ENCODE data around the gene DNAJB6.

The DNAJB6 gene

DNA sequence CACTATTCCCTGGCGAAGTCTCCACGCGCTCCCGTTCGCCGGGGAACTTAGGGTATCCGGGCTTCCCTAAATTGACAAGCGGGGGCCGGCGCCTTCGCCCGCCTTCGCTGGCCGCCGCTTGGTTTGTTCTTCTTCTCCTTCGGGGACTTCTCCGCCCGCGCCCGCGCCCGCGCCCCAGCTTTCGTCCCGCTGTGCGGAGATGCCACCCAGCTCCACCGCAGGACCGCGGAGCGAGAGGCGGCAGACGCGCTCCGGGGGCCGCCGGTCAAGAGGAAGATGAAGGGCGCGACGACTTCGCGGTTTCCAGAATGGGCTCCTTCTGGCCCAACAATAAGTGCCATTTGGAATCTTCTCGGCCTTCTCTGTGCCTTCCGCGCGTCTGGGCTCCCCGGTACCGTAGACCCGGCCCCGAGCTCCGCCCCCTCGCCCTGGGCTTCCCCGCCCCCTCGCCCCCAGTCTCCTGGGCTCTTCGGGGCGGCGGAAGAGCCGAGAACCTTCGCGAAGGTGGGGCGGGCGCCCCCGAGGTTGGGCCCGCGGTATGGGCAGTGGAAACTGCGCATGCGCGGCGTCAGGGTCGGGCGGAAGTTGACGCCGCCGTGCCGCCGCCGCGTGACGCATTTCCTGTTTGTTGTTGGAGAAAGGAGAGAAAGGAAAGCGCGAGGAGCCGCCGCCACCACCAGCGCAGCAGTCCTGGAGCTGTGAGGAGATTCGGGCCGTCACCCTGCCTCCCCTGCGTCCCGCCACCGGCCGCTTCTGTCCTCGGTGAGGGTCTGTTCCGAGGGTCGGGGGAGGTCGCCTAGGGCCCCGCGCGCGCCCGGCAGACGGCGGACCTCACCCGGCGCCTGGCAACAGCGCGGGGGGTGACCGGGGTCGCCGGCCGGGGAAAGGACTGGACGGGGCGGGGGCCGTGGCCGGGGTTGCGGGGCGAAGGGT lies at the start of gene DNAJB6:
Gene DNAJB6 (plus strand): TSS at position 622 of the 933 bp plus-strand sequence. CDS start 21,569 bp downstream, outside the sequence.
- DNase-seq (ENCODE audit: low spot score) = peak; percentile 92

GRCh38 chr7:157291404-157292080 lies 45.3 kb upstream of the DNAJB6 start:
- no peak for DNase-seq (ENCODE audit: low spot score)

GRCh38 chr7:157292258-157292657 lies 44.5 kb upstream of the DNAJB6 start:
- DNase-seq (ENCODE audit: low spot score) = no peak

- DNase-seq (ENCODE audit: low spot score) = no peak
Observed at GRCh38 chr7:157292770-157293412, 43.9 kb upstream of the DNAJB6 start.

GRCh38 chr7:157293413-157293788 lies 43.4 kb upstream of the DNAJB6 start:
- no peak for DNase-seq (ENCODE audit: low spot score)

GRCh38 chr7:157294773-157295172 lies 42.0 kb upstream of the DNAJB6 start:
- no peak for DNase-seq (ENCODE audit: low spot score)

GRCh38 chr7:157295338-157295737 lies 41.5 kb upstream of the DNAJB6 start:
- no peak for DNase-seq (ENCODE audit: low spot score)

GRCh38 chr7:157297185-157297584 lies 39.6 kb upstream of the DNAJB6 start:
- no peak for DNase-seq (ENCODE audit: low spot score)

GRCh38 chr7:157299317-157299612 lies 37.5 kb upstream of the DNAJB6 start:
- DNase-seq (ENCODE audit: low spot score) = no peak

DNA sequence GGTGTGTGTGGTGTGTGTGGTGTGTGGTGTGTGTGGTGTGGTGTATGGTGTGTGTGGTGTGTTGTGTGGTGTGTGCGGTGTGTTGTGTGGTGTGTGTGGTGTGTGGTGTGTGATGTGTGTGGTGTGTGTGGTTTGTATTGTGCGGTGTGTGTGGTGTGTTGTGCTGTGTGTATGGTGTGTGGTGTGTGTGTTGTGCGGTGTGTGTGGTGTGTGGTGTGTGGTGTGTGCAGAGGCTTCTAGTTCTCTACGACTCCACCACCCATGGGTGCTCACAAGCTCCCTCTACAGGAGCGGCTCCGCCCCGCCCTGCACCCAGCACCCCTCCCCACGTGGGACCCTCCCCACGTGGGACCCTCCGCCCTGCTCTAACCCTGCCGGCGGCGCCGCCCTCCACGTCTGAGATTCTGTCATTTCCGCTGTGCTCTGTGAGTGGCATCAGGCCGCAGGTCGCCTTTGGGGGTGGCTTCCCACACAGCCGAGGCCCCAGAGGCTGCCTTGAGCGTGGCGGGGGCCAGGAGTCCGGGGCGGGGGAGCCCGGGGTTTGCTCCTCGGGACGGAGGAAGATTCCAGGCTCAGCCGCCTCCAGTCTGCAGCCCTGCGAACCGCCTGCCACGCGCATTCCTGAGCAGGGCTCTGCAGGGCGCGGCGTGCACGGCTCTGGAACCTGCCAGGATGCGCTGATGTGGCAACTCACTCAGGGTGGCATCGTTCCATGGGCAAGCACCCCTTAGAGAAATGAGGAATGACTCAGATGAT lies 37.0 kb upstream of the DNAJB6 start:
- no peak for DNase-seq (ENCODE audit: low spot score)

DNA sequence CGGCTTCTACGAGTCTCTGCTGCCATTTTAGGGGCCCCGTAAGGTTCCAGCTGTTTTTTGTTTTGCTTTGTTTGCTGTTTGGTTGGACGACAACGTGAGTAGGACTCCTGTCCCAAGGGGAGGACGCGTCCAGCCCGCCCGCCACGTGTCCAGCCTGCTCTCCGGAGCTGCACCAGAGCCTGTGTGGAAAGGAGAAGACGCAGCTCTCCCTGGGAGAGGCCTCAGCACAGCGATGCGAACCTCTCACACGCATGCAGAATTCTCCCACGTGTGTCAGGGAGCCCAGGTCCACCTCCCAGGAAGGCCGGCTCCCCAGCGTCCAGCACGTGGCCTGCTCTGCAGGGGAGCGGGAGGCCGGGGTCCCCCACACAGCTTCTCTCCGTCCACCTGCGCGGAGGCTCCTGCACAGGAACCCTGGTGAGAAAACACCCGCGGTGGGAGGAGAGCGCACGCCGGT lies 36.4 kb upstream of the DNAJB6 start:
- DNase-seq (ENCODE audit: low spot score) = no peak

GRCh38 chr7:157301610-157302120 lies 35.1 kb upstream of the DNAJB6 start:
- no peak for DNase-seq (ENCODE audit: low spot score)

GRCh38 chr7:157306846-157307838 lies 29.7 kb upstream of the DNAJB6 start:
- DNase-seq (ENCODE audit: low spot score) = no peak

DNA sequence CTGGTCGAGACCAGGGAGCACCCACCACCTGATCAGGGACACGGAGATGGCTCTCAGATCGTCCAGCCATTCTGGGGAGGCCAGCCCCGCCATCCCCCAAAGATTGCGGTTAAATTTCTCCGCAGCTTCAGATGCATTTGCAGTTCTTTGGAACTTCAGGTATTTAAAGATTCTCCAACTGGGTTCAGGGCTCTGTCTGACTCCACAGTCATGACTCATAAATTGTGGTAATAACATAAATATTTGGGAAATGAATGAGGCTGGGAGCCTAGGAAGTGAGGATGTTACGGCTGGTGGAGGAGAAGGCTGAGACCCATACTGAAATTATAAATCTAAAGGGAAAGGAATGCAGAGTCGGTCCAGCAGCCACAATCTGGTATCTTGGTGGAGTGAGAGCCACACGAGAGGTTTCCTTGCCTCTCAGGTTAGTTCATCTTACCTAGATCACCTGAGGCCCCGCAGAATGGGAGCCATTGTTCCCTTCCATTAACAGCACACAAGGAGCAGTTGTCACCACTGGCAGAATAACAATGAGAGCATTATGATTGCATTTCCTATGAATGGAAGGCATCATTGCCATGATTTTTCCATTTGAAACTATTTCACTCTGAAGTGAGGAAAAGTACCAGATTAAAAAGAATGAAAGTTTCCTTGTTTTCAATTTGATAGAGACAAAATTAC lies 26.7 kb upstream of the DNAJB6 start:
- DNase-seq (ENCODE audit: low spot score) = peak; percentile 65

DNA sequence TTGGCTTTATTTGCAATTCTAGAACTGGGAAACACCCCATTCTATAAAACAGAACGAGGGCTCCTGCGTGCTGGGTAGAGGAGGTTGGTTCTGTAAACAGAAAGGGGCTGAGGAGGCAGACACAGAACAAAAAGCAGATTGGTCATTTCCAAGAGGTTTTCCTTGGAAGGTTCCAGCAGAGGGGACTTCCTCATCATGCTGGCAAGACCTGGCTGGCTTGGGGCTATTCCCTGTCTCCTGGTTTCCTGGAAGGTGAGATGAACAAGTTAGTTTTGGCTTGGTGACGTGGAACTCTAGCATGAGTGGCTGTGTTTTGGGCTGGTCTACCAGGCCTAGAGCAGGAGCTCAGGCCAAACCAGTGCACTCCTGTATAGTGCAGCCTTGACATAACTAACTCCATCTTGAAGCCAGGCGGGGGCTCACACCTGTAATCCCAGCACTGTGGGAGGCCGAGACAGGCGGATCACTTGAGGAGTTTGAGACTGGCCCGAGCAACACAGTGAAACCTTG lies 26.1 kb upstream of the DNAJB6 start:
- no peak for DNase-seq (ENCODE audit: low spot score)

DNA sequence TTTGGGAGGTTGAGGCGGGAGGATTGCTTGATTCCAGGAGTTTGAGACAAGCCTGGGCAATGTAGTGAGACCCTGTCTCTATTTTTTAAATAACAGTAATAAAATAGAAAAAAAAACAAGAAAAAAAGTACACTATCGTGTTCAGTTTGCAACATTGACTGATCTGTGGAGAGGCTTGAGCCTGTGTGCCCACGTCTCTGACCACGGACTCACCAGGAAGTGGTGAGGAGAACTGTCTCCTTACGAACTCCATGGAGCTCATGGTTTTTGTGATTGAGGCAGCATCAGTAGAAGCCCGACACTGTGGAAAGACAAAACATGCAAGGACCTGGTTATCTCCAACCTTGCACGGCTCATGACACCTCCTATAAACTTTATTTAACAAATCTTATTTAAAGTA lies 23.9 kb upstream of the DNAJB6 start:
- DNase-seq (ENCODE audit: low spot score) = no peak

DNA sequence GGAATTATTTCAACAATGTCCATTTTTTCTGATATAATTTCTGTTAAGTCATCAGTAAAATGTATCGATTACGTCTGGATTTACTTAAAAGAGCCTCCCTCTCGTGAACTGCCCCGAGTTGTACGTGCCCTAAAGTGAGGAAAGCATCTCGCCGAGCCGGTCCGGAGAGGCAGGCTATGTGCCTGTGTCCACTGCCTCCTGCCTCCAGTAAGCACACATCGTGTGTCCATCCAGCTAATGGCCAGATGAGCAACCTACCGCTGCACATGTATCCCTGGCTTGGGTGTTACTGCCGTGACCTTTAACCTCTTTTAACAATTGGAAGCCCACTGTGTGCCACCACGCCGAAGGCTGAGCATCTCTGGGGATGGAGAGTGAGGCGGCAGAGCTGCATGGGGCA lies 23.2 kb upstream of the DNAJB6 start:
- no peak for DNase-seq (ENCODE audit: low spot score)

DNA sequence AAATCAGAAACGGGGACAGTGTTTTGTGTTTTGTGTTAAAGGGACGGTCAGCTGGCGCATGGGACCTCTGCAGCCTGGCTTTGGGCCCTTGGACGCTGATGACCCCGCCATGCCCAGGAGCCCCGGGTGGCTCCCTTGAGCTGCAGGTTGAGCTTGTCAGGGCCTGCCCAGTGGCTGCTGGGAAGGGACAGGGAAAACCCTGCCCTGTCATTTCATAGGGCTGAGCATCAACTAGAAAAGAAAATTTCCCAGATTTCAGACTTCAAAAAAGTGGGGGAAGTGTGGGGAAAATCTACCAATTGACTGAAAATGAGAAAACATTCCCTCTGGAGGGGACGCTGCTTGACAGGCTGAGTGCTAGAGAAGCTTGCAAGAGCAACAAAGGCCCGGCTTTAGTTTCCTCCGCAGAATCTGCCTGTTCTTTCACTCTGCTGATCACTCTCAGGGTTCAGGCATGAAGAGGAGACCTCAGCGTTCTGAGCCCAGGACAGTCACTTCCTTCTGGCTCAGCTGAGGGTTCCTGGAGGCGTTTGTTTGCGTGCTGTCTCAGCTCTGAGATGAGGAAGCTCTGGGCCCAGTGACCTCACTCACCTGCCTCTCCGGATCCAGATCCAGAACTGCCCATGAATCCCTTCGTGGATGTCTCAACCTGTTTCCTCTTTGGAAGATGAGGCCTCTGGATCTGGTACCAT lies 18.6 kb upstream of the DNAJB6 start:
- DNase-seq (ENCODE audit: low spot score) = peak; percentile 89

GRCh38 chr7:157320608-157320980 lies 16.2 kb upstream of the DNAJB6 start:
- DNase-seq (ENCODE audit: low spot score) = no peak

Measured in kidney capillary endothelial cell (primary cell).